Hematopoietic multipotent progenitor cell treated with erythropoietin and hydrocortisone succinate and interleukin-3 and kit ligand, for 17 days (in vitro differentiated cells): ENCODE measurements around the gene CLDN5.
"Not testable (repeated sequence)": the region's sequence is repeated elsewhere in the genome, so short reads cannot be mapped to it uniquely, and the experiment has no call there.

ENCODE experiments used
- DNase-seq: peaks from one replicate; pipeline ENCODE4 v3.0.0-alpha.2; 2015; ENCODE audit warnings: low spot score

CLDN5 gene

GRCh38 chr22:19524170-19525115, at the start of gene CLDN5:
CLDN5 (minus strand) TSS chr22:19524410; CDS start chr22:19524255, 155 bp downstream.
- DNase-seq, result no peak

GRCh38 chr22:19571995-19572394, 47.8 kb upstream of the CLDN5 start:
- no peak for DNase-seq

DNA sequence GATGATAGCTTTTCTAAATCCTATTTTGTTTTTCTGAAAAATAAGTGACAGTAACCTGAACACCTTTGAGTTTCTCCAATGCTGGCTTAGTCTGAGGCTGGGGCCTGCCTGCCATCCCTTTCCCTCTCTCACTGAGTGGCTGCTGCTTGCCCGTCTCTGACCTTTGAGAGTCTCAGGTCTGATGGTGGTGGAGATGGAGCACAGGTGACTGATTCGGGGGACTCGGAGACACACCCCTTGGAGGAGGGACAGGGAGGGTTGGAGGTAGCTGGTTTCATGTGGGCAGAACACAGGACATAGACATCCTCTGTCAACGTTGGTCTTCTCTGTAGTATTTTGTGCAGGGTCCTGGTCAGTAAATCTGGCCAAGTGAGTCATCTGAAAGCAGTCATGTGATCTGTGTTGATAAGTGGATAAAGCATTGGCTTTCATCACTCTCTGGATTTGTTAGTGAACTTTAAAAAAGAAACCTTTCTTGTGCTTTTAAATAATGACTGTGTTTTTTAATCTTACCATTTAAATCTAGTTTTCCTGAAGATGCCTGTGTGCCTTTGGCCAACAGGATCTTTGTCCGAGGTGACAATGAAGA, 47.1 kb upstream of the CLDN5 start:
- no peak for DNase-seq

- DNase-seq, result no peak
These were observed 45.8 kb upstream of the CLDN5 start for GRCh38 chr22:19569976-19570375.

DNA sequence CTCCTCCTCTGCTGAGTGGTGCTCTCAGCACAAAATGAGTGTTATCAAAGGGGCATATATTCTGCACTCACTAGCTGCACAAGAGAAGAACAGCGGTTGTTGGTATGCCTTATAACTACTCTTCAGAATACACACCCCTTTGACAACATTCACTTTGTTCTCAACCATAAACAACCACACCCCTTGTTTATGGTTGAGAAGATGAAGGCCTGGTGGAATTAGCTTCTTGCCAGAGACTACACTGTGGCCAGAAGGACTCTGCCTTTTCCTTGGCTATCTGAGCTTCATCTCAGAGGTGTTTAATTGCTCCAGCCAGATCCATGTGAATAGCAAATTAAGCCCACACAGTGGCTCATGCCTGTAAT, 45.0 kb upstream of the CLDN5 start:
- DNase-seq, result no peak

DNA sequence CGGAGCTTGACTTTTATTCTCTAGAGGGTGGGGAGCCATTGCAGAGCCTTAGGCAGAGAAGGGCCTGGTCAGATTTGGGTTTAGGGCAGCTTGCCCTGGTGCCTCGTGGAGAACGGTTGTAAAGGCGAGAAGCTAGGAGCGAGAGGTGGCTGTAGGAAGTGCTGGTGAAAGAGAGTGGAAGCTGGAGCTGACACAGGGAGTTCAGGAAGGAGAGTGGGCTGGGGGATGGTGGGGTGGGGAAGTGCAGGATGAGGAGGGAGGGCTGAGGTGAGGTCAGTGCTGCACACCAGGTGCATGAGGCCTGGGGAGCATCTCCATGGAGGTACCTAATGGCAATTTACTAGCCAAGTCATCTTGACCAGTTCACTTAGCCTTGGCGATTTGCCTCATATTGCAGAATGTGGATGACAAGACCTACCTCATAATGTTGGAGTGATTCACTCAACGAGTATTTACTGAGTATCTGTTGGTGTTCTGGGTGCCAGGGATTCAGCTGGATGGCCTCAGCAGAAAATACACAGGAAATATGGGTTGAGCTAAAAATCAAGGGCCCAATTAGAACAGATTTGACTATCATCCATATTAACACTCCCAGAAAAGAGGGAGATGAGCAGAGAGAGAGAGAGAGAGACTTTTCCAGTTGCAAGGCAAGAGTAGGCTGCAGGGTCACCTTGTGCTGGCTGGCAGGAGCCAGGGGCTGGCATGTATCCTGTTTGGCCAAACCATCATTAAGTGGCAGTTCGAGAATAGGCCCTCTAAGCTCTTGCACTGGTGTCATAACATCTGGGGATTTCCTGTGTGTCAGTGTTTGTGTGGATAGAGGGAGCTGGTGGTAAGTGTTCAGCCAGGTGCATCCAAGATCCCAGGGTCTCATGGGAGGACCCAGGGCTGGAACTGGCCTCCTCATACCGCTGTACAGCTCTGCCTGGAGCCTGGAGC, 44.4 kb upstream of the CLDN5 start:
- no peak for DNase-seq

DNA sequence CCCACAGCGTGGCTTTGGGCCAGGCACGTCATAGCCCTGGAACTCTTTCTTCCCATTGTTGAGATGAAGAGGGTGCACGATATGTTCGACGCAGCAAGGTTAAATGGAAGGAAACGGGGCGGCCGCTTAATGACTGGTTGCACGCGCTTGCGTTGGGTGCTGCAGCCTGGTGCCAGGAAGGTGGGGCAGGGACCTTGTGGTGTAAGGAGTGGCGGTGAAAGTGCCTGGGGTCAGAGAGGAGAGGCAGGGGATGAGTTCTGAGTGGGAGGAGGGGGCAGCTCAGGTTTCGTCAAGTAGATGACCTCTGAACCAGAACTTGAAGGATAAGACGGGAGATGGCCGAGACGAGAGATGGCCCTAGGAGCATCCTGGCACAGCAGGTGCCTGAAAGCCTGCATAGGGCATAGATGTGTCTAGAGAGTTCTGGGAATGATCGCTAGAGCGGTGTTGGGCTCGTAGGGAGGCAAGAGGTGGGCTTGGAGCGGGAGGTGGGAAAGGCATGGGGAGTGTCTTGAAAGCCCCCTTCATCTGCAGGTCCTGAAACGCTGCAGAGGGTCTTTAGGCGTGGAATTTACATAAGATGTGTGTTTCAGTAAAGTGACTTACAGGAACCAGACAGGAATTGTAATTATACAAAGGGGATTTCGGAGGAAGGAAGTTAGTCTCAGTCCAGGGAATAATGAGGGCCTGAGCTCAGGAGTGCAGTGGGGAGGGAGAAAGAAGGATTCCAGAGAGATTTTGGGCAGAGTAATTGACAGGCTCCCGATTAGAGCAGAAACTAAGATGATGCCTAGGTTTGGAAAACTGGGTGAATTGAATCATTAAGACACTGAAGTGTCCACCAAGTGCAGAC, 43.2 kb upstream of the CLDN5 start:
- no peak for DNase-seq

- DNase-seq, result no peak
These were observed 42.3 kb upstream of the CLDN5 start for GRCh38 chr22:19566279-19567156.

- no peak for DNase-seq
These were observed 41.4 kb upstream of the CLDN5 start for GRCh38 chr22:19565382-19566278.

GRCh38 chr22:19559956-19560355, 35.7 kb upstream of the CLDN5 start:
- DNase-seq, result no peak

DNA sequence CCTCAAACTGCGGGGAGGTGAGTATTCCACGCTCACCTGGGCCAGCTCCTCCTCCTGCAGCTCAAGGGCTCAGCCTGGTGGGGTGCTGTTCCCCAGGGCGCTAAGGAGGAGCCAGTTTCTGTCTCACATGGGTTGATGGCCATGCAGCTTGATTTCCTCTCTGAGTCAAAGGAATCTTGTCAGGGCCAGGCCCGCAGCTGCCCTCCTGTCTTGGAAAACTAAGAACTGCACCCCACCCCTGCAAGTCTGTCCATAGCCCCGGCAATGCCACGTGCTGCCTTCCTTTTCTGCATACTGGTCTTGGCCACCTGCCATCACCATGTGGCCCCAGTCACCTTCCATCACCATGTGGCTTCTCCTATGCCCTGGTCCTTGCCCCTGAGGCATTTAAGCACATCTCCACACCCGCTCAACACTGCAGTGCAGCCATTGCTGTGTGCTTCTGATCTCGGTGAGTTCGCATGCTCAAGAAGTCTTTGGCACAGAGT, 35.2 kb upstream of the CLDN5 start:
- DNase-seq, result no peak

DNA sequence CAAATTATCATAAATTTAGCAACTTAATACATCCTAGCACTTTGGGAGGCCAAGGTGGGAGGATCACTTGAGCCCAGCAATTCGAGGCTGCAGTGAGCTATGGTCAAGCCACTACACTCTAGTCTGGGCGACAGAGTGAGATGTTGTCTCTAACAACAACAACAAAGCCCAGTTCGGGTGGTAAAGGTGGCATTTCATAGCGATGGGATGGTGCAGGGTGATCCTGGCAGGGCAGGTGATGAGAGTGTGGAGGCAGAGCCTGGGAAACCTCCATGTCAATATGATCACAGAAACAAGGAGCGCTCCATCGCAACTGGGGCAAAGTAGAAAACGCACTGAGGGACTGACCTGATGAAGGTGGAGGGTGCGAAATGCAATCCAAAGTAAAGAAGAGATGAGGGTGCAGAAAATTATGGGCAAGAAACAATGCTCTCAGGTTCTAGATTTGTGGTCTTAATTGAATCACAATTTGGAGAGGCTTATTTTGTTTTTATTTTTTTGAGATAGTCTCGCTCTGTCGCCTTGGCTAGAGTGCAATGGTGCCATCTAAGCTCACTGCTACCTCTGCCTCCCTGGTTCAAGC, 32.8 kb upstream of the CLDN5 start:
- no peak for DNase-seq

- no peak for DNase-seq
These were observed 31.4 kb upstream of the CLDN5 start for GRCh38 chr22:19555651-19556050.

DNA sequence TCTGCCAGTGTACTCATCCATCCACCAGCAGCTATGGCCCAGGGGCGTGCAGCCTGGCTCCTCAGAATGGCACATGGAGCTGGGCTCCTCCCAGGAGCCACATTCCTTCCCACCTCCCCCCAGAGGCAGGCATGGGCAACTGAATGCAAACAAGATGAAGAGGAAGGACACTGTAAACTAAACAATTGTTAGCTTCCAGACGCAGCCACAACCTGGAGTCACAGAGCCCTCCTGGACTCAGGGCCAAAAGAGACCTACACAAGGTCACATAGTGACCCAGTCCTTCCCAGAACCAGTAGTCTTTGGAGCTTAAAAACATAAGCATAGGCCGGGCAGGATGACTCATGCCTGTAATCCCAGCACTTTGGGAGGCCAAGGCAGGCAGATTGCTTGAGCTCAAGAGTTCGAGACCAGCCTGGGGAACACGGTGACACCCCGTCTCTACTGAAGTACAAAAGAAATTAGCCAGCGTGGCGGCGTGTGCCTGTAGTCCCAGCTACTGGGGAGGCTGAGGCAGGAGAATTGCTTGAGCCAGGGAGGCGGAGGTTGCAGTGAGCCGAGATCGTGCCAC, 30.7 kb upstream of the CLDN5 start:
- no peak for DNase-seq

DNA sequence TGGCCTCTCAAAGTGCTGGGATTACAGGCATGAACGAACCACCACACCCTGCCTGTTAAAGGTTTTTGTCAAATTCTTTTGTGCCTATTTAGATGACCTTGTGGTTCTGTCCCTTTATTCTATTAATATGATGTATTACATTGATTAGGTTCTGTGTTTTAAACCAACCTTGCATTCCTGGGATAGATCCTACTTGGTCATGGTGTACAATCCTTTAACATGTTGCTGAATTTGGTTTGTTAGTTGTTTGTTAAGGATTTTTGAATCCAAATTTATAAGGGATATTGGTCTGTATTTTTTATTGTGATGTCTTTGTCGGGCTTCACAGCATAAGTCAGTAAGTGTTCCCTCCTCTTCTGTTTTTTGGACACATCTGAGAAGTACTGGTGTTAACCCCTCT, 29.0 kb upstream of the CLDN5 start:
- no peak for DNase-seq

- no peak for DNase-seq
These were observed 26.2 kb upstream of the CLDN5 start for GRCh38 chr22:19550382-19550781.

DNA sequence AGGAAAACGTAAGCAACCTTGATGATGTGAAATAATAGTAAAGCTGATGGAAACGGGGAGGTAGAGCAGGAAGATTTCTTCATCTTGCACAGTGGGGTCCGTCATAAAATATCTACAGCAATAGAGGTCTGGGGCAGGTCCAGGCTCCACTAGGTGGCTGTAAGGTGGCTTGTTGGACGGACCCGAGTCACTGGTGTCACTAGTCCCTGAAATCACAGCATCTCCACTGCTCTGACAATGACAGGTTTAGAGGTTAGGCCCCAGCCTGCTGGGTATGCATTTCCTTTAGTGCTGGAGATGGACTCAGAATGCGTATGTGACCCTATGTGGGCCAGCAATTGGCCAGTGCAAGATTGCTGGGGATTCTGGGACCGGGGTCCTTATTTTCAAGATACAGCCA, 25.2 kb upstream of the CLDN5 start:
- no peak for DNase-seq

DNA sequence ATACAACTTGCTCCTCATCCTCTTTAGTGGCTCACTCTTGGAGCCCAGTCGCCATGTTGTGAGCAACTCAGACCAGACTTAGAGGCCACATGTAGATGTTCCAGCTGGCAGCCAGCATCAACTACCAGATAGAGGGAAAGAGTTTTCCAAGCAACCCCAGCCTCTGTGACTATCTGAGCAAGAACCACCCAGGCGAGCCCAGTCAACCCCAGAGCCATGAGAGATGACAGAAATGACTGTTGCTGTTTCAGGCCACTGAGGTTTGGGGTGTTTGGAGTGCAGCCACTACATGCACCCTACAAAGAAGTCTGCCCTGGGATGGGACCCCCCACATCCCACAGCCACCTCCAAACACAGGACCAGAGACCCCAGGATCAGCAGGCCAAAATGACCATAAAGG, 24.8 kb upstream of the CLDN5 start:
- no peak for DNase-seq

DNA sequence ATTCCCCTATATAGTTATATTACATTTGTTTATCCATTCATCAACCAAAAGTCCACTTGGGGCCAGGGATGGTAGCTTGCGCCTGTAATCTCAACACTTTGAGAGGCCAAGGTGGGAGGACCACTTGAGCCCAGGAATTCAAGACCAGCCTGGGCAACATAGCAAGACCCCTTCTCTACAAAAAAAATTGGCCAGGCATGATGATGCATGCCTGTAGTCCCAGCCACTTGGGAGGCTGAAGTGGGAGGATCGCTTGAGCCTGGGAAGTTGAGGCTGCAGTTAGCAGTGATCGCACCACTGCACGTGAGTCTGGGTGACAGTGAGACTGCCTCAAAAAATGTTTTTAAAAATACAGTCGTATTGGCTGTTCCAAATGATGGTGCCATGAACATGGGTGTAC, 24.2 kb upstream of the CLDN5 start:
- not testable (repeated sequence) for DNase-seq
